ENCODE measurements around the gene TANGO2.

Gene TANGO2

DNA sequence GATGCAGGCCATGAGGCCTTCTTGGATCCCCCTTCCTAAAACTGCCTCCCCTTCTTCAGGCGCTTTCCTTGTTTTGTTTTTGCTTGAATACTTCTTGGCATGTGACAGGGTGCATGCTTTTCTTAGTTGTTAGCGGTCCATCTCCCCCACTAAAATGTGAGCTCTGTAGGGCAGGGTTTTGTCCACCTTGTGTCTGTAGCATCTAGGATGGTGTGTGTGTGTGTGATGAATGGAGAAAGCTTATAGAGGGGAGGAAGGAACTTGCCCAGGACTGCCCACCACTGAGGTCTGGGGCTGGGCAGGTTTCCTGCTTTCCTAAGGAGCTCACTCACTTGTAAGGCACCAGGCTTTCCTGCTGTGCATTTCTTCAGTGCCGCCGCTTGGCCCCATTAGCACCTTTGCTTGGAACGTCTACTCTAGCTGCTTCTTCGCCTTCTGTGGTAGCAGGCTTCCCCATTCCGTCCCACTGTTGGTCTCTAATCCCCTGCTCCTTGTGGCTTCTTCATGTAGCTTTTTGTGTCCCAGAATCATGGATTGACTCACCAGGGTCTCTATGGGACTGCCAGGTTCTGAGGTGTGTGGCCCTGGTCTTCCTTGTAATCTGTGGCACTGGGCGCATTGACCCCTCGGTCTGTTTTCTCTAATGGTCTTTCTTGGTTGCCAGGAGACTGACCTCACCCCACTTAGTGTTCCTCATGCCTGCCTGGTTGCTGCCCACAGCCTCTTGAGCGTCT, 62.4 kb downstream of the TANGO2 start:
- in situ Hi-C loops (cut with MboI; ENCODE audit: low sequenced_read_pairs) = no loop called here

DNA sequence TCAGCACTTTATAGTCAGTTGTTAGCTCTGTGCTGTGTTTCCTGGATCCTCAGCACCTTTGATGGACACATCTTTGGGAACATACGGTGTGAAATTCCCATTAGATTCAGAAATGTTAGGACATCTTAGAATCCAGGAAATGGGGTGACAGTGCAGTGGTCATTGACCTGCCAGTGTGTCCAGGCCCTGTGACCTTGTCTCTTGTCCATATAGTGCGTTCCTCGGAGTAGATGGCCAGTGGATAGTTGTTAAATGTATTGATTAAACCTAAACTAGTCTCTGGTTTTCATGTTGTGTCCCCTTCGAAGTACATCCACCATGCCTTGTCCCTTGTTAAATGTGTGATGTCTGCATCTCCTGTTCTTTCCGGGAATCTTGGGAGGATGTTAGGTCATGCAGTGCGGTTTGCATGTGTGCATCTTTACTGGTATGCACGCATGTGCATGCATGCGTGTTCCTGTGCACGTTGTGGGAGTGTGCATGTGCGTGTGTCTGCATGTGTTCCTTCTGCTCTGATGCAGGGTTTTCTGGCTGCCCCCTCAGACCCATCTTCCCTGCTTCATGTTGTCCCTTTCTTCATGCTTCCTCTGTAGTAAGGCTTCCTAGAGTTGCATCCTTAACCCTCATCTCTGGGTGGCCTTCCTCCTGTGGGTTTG, 63.1 kb downstream of the TANGO2 start:
- in situ Hi-C loops (cut with MboI; ENCODE audit: low sequenced_read_pairs) = no loop called here

DNA sequence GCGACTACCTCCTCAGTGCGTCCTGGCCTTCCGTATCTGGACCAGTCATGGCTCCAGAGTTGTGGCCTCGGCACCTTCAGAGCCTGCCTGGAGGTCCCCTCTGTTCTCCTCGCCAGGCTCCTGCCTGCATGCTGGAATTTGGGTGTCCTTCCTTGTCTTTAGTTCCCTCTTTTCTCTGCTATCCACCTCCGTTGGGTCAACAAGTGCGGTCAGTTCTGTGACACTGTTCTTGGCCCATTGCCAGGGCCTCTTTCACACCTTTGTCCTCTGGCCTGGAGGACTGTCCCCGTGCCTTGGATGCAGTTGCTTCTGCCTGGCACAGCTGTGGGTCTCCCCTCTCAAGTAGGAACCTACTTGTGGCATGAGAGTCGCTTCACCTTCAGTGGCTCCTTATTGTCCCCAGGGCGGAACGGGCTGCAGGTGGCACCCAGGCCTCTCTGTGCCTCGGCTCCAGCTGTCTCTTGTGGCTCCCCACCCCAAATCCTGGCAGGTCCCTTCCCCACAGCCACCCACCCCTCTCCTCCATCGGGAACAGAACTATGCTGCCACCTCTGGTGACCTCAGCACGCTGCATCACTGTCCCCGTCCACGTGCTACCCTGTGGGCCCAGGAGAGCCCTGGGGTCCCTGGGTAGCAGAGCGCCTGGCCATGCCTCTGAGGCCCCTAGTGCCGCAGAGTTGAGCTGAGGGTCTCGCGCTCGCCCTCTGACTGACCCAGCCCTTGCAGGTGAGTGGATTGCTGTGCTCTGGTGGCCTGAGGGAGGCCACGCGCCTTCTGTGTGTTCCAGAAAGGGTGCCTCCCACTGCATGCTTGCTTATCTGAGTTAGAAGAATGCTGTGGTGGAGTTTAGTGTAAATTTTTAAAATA, 63.9 kb downstream of the TANGO2 start:
- in situ Hi-C loops (cut with MboI; ENCODE audit: low sequenced_read_pairs) = no loop called here

DNA sequence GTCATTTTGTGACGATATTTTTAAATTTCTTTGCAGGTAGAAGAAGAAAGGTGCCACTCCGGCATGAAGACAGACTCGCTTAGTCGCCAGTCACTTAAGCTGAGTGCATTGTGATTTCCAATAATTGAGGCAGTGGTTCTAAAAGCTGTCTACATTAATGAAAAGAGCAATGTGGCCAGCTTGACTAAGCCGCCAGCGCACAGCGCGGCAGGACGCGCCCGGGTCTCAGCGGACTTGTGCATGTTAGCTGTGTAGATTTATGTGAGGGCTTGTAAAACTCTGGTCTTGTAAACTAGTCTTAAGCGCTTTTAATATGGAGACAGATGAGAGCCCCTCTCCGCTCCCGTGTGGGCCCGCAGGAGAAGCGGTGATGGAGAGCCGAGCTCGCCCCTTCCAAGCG, 64.7 kb downstream of the TANGO2 start:
- in situ Hi-C loops (cut with MboI; ENCODE audit: low sequenced_read_pairs) = no loop called here

DNA sequence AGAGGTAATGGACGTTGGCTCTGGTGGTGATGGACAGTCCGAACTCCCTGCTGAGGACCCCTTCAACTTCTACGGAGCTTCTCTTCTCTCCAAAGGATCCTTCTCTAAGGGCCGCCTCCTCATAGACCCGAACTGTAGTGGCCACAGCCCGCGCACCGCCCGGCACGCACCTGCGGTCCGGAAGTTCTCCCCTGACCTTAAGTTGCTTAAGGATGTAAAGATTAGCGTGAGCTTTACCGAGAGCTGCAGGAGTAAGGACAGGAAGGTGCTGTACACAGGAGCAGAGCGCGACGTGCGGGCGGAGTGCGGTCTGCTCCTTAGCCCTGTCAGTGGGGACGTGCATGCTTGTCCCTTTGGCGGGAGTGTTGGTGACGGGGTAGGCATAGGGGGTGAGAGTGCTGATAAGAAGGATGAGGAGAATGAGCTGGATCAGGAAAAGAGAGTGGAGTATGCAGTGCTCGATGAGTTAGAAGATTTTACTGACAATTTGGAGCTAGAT, 65.2 kb downstream of the TANGO2 start:
- in situ Hi-C loops (cut with MboI; ENCODE audit: low sequenced_read_pairs) = no loop called here

DNA sequence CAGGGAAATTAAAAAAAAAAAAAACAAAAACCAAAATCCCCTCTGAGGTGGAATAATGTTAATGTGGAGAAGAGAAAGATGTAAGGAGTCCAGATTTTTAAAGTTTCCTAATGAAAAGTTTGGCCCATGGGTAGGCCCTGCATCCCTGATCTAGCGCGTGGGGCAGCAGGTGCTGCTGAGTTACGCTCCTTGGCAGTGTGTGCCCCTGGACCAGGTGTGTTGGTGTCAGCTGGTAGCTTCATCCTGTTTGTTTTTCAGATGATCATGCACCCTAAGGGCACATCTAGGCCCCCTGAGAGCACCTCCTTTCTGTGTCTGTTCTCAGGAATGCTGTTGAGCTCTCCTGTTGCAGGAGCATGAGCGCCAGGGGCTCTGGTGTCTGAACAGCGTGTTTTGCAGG, 65.9 kb downstream of the TANGO2 start:
- in situ Hi-C loops (cut with MboI; ENCODE audit: low sequenced_read_pairs) = no loop called here

DNA sequence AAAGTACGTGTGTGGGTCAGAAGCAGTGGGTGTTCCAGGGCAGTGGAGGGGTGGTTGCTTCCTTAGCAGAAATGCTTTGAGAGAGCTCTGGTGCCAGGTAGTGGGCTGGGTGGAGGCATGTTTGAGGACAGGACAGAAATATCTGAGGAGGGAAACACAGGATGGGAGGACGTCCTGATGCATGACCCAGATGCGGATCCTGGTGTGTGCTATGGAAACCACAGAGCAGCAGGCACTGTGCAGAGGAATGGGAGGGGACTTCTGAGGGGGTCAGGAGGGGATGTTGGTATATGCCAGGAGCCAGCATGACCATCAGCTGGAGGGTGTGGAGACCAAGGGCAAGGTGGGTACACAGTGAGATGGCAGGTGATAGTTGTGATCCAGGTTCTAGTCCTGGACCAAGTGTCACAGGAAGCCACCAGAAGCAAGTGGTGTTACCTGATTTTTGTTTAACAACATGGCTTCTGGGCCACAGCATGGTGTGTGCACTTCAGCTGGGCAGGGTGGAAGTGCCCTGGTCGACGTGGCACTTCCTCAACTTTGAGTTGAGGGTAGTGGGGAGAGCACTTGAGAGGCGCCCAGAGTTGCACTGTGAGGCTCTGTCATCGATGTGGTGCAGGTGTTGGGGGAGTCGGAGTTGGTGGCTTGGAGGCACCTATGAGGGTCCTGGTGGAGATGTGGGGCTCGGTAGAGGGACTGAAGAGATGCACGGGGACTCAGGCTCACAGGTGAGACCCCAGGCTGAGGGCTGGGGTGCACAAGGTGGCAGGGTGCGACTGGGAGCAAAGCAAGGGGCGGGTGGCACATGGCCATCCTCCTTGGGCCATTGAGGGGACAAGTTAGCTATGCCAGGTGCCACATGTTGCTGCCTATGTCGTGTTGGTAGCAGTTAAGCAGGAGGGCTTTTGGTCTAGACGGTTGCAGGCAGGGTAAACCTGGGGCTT, 66.7 kb downstream of the TANGO2 start:
- in situ Hi-C loops (cut with MboI; ENCODE audit: low sequenced_read_pairs) = no loop called here

DNA sequence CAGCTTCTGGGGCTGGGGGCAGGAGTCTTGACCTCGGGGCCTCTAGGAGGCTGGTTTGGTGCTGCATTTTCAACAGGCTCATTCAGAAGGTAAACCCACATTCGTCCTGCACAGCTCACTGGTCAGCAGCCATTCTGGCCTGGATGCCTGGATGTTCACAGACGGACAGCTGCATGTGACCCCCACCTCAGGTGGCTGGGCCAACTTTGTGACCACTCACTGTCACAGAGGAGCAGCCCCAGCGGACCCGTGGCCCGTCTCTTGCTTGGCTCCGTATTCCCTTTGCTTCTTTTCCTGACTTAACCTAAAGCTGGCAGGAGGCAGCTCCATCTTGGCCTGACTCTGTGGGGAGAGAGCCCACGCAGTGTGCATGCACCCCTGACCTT, 67.3 kb downstream of the TANGO2 start:
- in situ Hi-C loops (cut with MboI; ENCODE audit: low sequenced_read_pairs) = no loop called here

DNA sequence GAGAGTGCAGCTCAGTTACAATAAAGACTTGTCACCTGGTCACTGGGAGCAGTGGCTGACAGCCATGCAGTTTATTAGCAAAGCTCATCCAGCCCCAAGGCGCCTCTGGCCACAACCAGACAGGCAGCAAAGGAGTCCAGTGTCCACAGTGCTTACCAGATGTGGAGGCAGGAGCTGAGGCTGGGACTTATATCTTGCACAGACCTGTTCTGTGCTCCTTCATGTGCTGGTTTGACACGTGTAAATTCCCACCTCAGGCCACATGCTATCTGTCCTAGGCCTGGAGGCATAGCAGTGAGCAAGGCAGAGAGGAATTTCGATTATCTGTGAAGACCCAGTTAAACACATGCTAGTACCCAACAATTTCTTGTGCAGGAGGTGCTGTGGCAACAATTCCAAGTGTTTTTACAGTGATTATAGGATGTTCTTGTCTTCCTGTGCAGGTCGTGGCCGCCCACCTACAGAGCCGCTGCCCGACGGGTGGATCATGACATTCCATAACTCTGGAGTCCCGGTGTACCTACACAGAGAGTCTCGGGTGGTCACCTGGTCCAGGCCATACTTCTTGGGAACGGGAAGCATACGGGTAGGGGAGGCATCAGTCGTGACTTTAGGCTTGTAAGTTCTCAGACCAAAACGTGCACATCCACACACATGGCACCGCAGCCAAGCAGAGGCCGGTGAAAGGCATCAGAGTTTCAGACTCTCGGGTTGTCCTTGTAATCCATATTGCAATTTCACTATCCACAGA, 68.5 kb downstream of the TANGO2 start:
- in situ Hi-C loops (cut with MboI; ENCODE audit: low sequenced_read_pairs) = no loop called here

DNA sequence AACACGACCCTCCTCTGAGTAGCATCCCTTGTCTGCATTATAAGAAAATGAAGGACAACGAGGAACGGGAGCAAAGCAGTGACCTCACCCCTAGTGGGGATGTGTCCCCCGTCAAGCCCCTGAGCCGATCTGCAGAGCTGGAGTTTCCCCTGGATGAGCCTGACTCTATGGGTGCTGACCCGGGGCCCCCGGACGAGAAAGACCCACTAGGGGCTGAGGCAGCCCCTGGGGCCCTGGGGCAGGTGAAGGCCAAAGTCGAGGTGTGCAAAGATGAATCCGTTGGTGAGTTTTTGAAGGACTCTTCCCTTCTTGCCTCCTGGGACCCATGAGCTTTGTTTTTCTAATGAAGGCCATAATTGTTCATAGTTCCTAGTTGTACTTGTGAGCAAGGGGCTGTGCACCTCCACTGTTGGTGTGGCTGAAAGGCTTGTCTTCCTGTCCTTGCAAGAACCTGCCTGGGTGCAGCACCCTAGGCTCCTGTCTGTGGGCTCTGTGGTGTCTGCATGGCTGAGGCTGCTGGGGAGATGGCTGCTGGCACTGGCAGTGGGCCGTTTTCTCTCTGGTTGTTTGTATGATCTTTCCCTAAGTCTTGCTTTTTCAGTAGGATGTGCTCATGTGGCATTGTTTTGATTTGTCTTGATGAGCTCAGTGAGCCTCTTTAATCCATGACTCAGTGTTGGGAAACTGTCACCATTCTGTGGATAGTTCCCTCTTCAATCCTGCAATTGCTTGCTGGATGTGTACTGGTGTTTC, 69.2 kb downstream of the TANGO2 start:
- in situ Hi-C loops (cut with MboI; ENCODE audit: low sequenced_read_pairs) = no loop called here

DNA sequence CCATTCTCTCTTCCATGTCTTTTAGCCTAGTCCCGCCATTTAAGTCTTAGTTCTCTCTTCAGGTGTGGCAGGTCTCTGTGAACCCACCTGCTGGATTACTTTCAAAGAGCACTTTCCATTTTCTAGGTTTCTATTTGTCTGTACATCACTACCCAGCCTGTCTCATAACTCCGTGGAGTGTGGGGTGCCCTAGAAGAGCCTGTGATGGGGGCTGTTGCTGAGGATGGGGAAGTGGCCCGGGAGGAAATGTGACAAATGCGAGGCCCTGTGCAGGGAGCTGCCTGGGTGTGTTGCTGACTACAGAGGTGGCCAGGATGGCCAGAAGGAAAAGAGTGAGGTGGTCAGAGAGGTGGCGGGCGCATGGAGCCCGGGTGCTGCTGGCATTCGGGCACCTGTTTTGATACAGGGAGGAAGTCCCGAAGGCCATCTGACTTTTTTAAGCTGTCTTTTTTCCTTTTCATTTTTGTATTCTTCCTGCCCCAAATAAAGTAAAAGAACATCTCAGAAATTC, 69.9 kb downstream of the TANGO2 start:
- in situ Hi-C loops (cut with MboI; ENCODE audit: low sequenced_read_pairs) = no loop called here

DNA sequence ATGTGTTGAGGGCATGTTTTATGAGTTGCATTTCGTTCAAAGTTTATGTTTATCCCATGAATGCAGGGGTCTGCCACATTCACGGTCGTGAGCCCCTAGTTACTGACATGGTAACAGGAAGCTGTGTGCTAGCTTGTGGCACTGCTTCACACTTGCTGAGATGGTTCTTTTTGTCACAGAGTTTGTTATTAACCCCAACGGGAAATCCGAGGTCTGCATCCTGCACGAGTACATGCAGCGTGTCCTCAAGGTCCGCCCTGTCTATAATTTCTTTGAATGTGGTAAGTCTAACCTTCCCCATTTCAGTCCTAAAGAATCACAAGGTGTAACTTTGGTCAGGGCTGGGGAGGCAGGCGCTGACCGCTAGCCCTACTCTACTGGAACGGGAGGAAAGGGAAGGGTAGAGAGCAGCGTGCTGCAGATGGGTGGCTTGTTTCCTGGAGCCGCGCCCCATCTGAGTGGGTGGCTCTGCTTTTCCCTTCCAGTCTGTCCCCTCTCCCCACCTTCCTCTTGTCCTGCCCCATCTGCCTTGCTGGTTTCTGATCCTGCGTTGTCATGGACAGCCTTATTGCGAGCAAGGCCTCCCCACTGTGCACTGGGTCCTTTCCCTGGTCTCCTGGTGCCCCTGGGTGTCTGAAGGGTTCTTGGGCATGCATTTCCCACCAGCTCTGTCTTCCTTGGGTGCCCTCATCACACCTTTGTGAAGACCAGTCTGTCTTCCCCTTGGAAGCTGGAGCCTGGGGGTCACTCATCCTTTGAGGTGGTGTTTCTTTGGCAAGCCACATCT, 71.0 kb downstream of the TANGO2 start:
- in situ Hi-C loops (cut with MboI; ENCODE audit: low sequenced_read_pairs) = no loop called here

DNA sequence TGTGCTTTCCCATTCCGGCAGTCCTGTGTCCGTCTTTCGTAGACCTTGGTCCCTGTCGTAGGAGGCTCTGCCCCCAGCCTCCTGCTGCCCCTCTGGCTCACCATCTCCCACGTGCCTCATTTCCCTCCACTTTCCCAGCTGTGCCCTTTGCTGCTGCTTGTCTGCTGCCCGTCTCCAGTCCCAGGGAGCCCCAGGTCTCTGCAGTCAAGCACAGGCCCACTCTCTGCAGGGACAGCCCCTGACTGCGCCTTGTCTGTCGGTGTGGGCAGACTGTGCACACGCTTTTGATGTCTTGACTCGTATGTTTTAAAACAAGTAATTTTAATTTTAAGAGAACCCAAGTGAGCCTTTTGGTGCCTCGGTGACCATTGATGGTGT, 71.6 kb downstream of the TANGO2 start:
- in situ Hi-C loops (cut with MboI; ENCODE audit: low sequenced_read_pairs) = no loop called here

DNA sequence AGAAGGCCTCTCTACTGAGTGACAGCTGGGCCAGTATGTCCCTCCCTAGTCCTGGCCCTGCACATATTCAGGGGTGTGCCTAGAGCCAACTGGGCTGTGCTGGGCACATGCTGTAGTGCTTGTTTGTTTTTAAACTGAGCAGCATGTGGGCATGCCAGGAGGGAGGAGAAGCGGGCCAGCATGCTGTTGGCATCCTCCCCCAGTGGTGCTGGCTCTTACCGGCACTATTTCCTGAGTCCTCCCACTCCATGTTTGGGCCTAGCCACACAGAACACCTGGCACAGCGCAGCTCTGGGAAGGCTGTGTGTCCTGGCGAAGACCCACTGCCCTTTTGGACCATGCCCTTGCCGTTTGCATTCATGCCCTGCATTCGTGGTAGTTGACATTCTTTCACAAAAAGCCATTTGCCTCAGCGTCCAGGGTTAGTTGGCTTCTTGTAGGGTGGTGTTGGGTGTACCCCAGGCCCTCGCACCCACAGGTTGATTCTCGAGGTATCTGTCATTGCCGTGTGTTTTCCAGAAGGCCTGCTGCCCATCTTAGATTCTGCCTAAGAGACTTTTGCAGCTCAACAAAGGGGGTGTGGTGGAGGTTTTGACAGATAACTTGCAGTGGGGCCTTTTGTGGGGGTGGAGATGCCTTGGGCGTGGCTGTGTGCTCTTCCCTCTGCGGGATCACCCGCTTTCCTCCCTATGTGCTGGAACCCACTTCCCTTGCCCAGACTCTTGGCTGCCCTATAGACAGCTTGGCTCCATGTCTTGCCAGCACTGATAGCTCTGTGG, 72.7 kb downstream of the TANGO2 start:
- in situ Hi-C loops (cut with MboI; ENCODE audit: low sequenced_read_pairs) = no loop called here

DNA sequence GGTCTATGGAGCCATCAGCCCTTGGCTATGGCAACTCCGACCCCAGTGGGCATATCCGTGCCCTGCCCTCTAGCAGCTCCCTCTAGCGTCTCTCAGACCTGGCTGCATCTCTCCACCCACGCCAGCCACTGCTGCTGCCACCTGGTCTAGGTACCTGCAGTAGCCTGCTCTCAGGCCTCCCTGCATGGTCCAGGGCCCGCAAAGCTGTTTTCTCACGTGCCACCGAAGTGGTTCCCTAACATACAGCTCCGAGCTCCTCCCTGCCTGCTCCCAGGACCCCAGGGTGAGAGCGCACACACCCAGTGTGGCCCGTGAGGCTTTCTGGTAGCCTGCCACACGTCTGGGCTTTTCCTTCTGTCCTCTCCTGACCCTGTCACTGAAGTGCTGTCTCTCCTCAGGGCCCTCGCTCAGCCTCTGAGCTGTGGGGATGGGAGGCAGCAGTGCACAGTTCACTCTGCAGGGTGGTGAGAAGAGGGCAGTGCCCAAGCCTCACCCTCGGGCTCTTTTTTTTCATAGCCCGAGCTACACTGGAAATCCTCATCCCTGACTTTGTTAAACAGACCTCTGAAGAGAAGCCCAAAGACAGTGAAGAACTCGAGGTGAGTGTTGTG, 73.4 kb downstream of the TANGO2 start:
- in situ Hi-C loops (cut with MboI; ENCODE audit: low sequenced_read_pairs) = no loop called here

DNA sequence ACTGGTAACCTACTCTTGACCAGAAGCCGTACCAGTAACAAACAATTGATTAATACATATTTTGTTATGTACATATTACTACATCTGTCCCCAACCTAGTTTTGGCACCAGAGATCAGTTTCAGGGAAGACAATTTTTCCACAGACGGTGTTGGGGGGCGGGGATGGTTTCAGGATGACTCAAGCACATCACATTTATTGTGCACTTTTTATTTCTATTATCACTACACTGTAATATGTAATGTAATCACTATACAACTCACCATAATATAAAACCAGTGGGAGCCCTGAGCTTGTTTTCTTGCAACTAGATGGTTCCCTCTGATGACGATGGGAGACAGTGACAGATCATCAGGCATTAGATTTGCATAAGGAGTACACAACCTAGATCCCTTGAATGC, 74.6 kb downstream of the TANGO2 start:
- in situ Hi-C loops (cut with MboI; ENCODE audit: low sequenced_read_pairs) = no loop called here
